Muscle layer of duodenum (tissue), 2 donors: ENCODE measurements around the gene OTC.

Source experiments
- H3K27ac ChIP-seq: one replicate; pipeline ENCODE4 v1.7.0; 2013; ENCODE audit warnings: mild to moderate bottlenecking, low read length
- H3K27me3 ChIP-seq: one replicate; pipeline ENCODE4 v1.7.0; 2013; ENCODE audit warnings: low read depth, mild to moderate bottlenecking, control low read depth, low read length
- H3K36me3 ChIP-seq, 2 donors: one replicate each; pipeline ENCODE4 v1.7.0; 2013; ENCODE audit warnings: low read length in 2 of 2, control low read depth in 1 of 2, mild to moderate bottlenecking in 1 of 2; ENCODE audit not compliant: insufficient read depth in 2 of 2, control insufficient read depth in 1 of 2
- H3K4me1 ChIP-seq, 2 donors: one replicate each; pipeline ENCODE4 v1.7.0; 2013; ENCODE audit warnings: low read length in 2 of 2, mild to moderate bottlenecking in 2 of 2, control low read depth in 1 of 2, moderate library complexity in 1 of 2; ENCODE audit not compliant: insufficient read depth in 2 of 2, control insufficient read depth in 1 of 2
- H3K4me3 ChIP-seq, 2 donors: one replicate each; pipeline ENCODE4 v1.7.0; 2013; ENCODE audit warnings: low read length in 2 of 2, low read depth in 1 of 2, mild to moderate bottlenecking in 1 of 2
- H3K9me3 ChIP-seq, 2 donors: one replicate each; pipeline ENCODE4 v1.7.0; 2013; ENCODE audit warnings: low read length in 2 of 2, control low read depth in 1 of 2, mild to moderate bottlenecking in 1 of 2; ENCODE audit not compliant: control insufficient read depth in 1 of 2
- donor health status: healthy.

Gene OTC

DNA sequence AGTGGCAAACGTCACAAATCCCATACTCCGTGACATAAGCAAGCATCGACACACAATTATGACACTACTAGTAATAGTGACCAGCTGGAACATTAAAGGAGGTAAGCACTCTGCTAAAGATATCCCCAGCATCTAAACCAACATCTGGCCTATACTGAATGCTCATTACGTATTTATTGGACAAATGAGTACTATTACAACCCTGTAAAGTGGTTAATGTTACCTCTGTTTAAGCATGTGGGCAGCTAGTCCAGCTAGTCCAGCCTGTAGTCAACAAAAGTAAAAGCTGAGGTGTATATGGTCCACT is 24.7 kb upstream of the OTC start:
- peaks cover 0 to 3% of the 10 kb centered on the region in 2 donors for H3K36me3 ChIP-seq
- no peaks in the 10 kb centered on the region for H3K4me1 ChIP-seq
- H3K4me3 ChIP-seq: peak overlapping the region; percentile 18 to 65
- H3K27ac ChIP-seq: no peak overlapping the region
- no peaks in the 10 kb centered on the region for H3K9me3 ChIP-seq
- H3K27me3 ChIP-seq: no peaks in the 10 kb centered on the region

DNA sequence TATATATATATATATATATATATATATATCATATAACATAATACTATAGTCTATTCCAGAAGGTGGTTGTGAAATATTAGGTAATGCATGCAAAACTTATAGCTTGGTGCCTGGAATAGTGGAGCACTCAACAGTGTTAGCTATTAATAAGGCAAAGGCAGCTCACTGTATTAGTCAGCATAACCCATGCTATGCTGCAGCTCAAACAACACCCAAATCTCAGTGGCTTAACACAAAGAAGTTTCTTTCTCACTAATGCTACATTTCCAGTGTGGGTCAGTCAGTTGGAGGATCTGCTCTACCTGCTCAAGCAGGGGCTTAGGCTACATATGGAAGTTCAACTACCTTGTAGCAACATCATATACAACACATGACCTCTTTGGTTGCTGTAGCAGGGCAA is 19.9 kb upstream of the OTC start:
- H3K4me1 ChIP-seq: no peaks in the 10 kb centered on the region
- H3K4me3 ChIP-seq: no peak overlapping the region
- H3K9me3 ChIP-seq: no peaks in the 10 kb centered on the region
- H3K36me3 ChIP-seq: no peaks in the 10 kb centered on the region
- H3K27ac ChIP-seq: no peak overlapping the region
- H3K27me3 ChIP-seq: no peaks in the 10 kb centered on the region

DNA sequence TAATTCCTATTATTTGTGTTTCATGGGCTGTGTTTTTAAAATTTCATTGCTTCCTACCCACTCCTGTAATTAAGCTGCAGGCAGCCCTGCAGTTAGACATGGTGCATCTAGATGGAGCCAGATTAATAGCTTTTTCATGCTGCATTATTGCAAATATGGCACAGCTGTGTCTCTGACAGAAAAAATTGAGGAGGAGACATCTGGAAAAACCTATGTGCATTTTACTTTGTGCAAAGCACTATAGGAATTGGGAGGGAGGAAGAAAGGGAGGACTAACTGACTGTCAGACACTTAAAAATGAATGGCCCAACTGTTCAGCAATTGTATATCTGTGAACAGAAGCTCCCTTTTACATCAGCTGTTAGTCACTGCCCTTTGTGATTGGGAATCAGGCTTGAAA is 17.0 kb upstream of the OTC start:
- H3K36me3 ChIP-seq: no peaks in the 10 kb centered on the region
- no peak overlapping the region for H3K27ac ChIP-seq
- H3K27me3 ChIP-seq: no peaks in the 10 kb centered on the region
- H3K4me1 ChIP-seq: no peaks in the 10 kb centered on the region
- no peak overlapping the region for H3K4me3 ChIP-seq
- no peaks in the 10 kb centered on the region for H3K9me3 ChIP-seq

DNA sequence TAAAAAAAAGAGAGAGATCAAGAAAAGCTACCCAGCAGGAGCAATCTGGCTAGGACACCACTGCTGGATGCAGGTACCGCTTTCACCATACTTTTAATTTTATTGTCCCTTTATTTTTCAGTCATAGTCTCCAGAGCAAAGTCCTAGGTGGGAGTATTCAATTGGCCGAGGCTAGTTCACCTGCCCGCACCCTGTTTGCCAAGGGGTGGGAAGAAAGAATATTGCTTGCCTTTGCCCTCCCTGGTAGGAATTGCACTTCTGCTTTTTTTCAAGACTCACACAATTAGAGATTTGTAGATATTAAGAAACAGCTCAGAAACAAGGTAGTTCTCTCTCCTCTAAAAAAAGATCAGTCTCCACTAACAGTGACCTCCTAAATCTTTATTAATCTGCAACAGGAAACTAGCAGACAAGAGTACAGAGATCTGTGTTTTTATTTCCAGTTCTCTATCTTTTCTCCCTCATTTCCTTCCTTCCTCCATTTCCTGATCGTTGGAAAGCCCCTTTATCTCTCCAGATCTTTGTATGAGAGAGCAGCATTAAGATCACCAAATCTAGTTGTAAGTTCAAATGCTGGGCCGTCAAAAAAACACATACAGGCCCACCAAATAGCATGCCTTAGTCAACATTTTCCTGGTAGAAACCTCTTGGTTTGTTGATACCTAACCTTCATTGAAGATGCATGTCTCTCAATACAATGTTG is 15.7 kb upstream of the OTC start:
- no peaks in the 10 kb centered on the region for H3K27me3 ChIP-seq
- H3K36me3 ChIP-seq: no peaks in the 10 kb centered on the region
- H3K27ac ChIP-seq: no peak overlapping the region

DNA sequence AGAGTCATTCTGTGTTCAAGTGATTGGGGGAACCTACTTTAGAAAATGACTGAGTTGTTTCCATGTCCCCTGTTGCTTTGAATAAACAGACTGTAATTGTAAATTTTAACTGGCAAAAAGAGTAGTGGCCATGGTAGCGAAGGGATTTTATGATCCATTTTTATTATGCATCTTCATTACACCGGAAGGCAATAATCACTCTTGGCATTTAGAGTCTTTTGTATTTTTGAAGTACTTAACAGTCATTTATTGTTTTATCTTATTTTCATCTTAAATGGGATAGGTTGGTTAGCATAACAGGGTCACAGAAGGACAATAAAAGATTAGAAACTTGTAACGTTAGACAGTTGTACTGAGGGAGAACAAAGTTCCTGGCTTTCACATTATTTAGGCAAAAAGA is 11.0 kb upstream of the OTC start:
- Histone ChIP-seq H3K36me3 (no peaks in the 10 kb centered on the region), H3K9me3 (no peaks in the 10 kb centered on the region), H3K4me3 (no peak overlapping the region), H3K27me3 (no peaks in the 10 kb centered on the region), H3K27ac (no peak overlapping the region), H3K4me1 (no peaks in the 10 kb centered on the region)

More for the DNA sequence above, 15.7 kb upstream of the OTC start:
- Histone ChIP-seq H3K4me3 (no peak overlapping the region), H3K9me3 (no peaks in the 10 kb centered on the region), H3K4me1 (no peaks in the 10 kb centered on the region)

DNA sequence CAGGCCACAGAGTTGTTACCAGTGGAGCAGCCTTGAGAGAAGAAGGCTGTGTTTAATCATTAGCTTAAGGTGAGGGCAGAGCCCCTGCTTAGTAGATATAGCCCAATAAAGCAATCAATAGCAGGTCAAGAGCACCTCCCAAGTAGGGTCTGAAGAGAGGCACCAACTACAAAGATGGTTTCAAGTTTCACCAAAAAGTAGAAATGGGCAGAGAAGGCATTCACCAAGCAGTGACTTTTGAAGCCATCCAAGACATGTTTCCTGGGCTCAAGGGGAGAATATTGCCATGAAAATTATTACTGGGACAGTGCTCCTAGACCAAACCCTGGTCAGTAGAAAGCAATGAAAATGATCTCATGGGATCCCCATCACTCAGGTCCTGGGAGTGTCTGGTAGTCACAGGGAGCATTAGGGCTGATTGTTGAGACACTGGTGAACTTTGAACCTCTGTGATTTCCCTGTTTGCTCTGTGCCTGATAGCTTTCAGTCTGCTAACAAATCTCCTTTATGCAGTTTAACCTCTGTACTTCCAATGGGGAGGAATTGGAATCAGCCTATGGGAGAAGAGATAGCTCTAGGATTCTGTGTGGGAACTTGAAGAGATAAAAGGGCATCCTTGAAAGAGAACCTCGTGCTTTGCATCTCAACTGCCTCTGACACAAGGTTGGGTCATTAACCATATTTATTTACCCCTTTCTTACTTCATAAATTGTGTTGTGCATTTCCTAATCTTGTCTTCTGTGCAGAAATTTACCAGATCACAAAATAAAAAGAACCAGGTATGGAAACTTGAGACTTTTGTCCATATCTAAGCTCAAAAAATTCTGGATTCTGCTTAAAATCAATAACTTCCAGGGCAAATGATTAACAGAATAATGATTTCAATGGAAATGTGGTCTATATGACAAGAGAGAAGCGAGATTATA is 9.3 kb upstream of the OTC start:
- no peaks in the 10 kb centered on the region for H3K4me1 ChIP-seq
- no peaks in the 10 kb centered on the region for H3K36me3 ChIP-seq
- H3K9me3 ChIP-seq: no peaks in the 10 kb centered on the region
- H3K27me3 ChIP-seq: no peaks in the 10 kb centered on the region
- H3K27ac ChIP-seq: no peak overlapping the region
- H3K4me3 ChIP-seq: no peak overlapping the region

DNA sequence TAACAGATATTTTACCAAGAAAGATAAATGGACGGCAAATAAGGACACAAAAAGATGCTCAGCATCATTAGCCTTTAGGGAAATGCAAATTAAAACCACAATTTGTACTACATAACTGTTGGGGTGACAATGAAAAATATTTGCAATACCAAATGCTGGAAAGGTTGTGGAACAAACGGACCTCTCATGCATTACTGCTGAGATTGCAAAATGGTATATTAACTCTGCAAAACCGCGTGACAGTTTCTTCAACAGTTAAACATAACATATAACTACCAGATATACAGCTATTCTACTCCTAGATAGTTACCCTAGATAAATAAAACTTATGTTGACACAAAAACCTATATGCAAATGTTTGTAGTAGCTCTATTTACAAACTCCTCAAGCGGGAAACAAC is 6.3 kb upstream of the OTC start:
- no peak overlapping the region for H3K4me3 ChIP-seq
- no peaks in the 10 kb centered on the region for H3K9me3 ChIP-seq
- H3K27me3 ChIP-seq: no peaks in the 10 kb centered on the region
- H3K27ac ChIP-seq: no peak overlapping the region
- no peaks in the 10 kb centered on the region for H3K36me3 ChIP-seq
- H3K4me1 ChIP-seq: no peaks in the 10 kb centered on the region

DNA sequence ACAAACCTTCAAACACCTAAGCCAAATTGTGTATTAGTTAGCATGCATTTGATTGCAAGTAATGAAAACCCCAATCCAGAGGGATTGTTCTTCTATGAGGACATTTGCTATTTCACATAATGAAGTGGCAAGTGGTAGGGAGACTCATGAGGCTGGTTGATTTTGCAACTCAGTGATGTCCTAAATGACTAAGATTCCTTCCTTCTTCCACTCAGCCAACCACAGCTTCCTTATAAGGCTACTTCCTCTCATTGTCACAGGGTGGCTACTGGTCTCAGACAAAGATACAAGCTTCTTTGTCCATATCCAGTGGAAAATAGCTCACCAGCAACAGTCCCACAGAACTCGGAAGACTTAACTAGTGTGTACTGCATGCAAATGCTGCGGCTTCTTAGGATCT is 5.3 kb upstream of the OTC start:
- Histone ChIP-seq H3K4me3 (no peak overlapping the region), H3K27ac (no peak overlapping the region), H3K9me3 (no peaks in the 10 kb centered on the region), H3K27me3 (no peaks in the 10 kb centered on the region), H3K4me1 (no peaks in the 10 kb centered on the region), H3K36me3 (no peaks in the 10 kb centered on the region)

DNA sequence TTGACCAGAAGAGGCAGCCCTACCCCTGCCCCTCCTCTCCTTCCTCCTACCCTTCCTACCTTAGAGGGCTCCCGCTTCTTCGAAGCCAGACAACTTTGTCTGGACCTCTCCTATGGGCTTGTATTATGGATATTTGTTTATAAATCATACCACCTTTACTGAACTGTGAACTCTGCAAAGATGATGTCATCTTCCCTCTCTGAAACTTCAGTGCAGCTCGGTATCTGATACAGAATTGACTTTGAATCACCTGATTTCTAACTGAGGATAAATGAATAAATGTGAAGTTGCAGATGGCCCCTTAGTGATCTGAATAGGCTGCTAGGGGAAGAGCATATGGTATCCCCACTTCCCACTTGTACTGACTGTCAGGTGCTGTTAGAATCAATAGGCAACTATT is 1.1 kb upstream of the OTC start:
- H3K27ac ChIP-seq: no peak overlapping the region
- H3K9me3 ChIP-seq: no peaks in the 10 kb centered on the region
- H3K4me1 ChIP-seq: no peaks in the 10 kb centered on the region
- H3K36me3 ChIP-seq: no peaks in the 10 kb centered on the region
- no peaks in the 10 kb centered on the region for H3K27me3 ChIP-seq
- H3K4me3 ChIP-seq: no peak overlapping the region

DNA sequence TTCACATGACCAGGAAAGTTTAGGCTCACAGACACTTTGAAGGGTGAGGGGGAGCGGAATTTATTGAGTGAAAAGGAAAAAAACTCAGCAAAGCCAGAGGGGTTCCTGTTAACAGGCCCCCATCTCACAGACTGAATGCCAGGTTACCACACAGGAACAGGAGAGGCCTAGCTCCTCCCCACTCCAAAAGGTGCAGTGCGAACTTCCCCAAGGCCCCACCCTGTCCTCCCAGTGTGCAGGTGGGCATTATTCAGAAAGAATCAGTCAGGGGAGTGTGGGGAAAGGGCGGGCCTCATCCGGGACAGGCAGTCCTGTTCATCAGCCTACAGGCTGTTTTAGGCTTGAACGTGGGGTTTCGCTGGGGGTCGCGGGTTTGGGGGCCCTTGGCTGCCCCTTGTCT is 4.0 kb downstream of the OTC start:
- Histone ChIP-seq H3K27me3 (no peaks in the 10 kb centered on the region), H3K36me3 (no peaks in the 10 kb centered on the region), H3K9me3 (no peaks in the 10 kb centered on the region), H3K27ac (no peak overlapping the region), H3K4me3 (no peak overlapping the region), H3K4me1 (no peaks in the 10 kb centered on the region)

DNA sequence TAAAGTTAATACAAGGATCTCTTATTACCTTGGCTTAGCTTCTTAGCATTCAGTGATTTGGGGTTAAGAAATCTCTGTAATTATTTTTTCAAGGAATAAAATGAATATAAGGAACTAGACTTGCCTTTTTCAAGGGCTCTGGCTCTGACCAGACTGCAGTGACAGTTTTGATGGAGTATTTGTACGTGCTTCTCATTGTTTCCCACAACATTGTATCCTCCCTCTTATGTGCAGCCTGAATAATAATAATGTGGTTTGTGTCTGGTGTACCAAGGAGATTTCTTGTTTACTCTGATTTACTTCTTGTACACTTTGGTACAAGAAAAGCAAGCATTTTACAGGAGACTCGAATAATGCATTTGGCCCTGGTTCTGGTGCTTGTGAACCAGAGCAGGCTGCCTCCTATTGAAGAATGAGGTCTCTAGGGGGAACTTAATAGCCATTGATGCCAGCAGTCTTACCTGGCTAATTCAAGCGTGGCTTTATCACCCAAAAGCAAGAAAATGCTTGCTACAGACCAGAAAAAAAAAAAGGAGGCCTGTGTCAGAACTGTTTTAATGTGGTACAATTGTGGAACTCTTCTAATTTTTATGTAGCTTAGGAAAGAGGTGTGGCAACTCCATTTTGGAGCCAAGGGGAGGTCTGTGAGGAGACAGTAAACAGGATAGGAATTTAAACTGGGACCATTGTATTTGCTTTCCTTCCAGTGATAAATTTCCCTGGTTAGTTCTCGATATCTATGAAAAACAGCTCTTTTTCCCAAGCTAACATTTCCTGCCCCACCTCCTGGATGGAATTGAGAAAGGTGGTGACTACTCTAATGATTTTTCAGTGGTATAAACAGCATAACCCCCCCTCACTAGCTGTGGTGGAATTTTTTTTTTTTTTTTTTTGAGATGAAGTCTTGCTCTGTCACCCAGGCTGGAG is 5.6 kb downstream of the OTC start:
- Histone ChIP-seq H3K4me1 (no peaks in the 10 kb centered on the region), H3K4me3 (no peak overlapping the region), H3K27me3 (no peaks in the 10 kb centered on the region), H3K27ac (no peak overlapping the region), H3K36me3 (no peaks in the 10 kb centered on the region), H3K9me3 (no peaks in the 10 kb centered on the region)
